HG03558 (cell line): ENCODE data around the gene NLGN3.

ENCODE experiments used
- ATAC-seq: cut with Tn5 transposase; IDR thresholded peaks from one replicate; pipeline ENCODE4 v1.9.1; 2021; ENCODE audit warnings: moderate number of reproducible peaks; ENCODE audit not compliant: unreplicated experiment; ENCODE audit errors: extremely low read depth

The NLGN3 gene

GRCh38 chrX:71199252-71200008 lies 54.8 kb downstream of the NLGN3 start:
- no peak for ATAC-seq

- no peak for ATAC-seq
Measured at GRCh38 chrX:71210816-71211215, 66.2 kb downstream of the NLGN3 start.

- ATAC-seq: no peak
Measured at GRCh38 chrX:71212536-71212935, 67.9 kb downstream of the NLGN3 start.

- ATAC-seq: no peak
Measured at GRCh38 chrX:71214152-71214551, 69.5 kb downstream of the NLGN3 start.

- no peak for ATAC-seq
Measured at GRCh38 chrX:71214604-71215337, 70.1 kb downstream of the NLGN3 start.

- no peak for ATAC-seq
Measured at GRCh38 chrX:71215338-71215912, 70.8 kb downstream of the NLGN3 start.

- no peak for ATAC-seq
Measured at GRCh38 chrX:71216485-71216884, 71.8 kb downstream of the NLGN3 start.

GRCh38 chrX:71217298-71217697 lies 72.7 kb downstream of the NLGN3 start:
- no peak for ATAC-seq
